Measurements from ENCODE around the gene CDYL. TPM values are rescaled to one million over a fixed set of nuclear protein-coding genes. Genes with fewer than 3 reads are reported as not detected.

The CDYL gene
- total RNA-seq, 1 experiment from 2014 or later: 50.3 TPM

GRCh38 chr6:4762294-4762693, 13.9 kb upstream of the CDYL start:
- in situ Hi-C loops (cut with HindIII; ENCODE audit: low pct_unique_long_range_greater_than_20kb, low sequenced_read_pairs): no loop called here
- DNase-seq (ENCODE audit: low read depth, low spot score): no peak

DNA sequence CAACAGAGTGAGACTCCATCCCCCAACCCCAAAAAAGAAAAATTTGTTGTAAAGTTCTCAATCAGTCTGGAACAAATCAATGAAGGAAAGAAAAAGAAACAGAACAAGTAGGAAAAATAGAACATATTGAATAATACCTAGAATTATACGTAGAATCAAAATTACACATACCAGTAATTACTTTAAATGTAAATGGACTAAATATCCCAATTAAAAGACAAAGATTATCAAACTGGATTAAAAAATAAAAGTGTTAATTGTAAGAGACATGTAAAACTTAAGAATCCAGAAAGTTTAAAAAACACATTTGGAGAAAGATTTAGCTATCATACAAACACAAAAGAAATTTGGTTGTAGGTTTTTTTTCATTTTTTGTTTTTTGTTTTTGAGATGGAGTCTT, 12.3 kb upstream of the CDYL start:
- no peak for DNase-seq (ENCODE audit: low read depth, low spot score)
- in situ Hi-C loops (cut with HindIII; ENCODE audit: low pct_unique_long_range_greater_than_20kb, low sequenced_read_pairs): no loop called here

DNA sequence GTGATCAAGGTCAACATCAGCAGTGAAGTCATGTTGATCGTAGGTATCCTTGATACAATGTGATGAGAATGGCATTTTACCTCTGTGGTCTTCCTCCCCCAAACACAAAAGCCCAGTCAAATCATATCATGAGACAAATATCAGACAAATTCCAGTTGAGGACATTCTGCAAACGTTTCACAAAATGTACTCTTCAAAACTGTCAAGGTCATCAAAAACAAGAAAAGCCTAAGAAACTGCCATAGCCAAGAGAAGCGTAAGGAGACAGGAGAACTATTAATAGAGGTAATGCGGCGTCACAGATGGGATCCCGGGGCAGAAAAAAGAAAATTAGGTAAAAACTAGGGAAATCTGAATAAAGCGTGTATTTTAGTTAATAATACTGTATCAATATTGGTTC, 7.4 kb upstream of the CDYL start:
- in situ Hi-C loops (cut with HindIII; ENCODE audit: low pct_unique_long_range_greater_than_20kb, low sequenced_read_pairs): no loop called here
- no peak for DNase-seq (ENCODE audit: low read depth, low spot score)

DNA sequence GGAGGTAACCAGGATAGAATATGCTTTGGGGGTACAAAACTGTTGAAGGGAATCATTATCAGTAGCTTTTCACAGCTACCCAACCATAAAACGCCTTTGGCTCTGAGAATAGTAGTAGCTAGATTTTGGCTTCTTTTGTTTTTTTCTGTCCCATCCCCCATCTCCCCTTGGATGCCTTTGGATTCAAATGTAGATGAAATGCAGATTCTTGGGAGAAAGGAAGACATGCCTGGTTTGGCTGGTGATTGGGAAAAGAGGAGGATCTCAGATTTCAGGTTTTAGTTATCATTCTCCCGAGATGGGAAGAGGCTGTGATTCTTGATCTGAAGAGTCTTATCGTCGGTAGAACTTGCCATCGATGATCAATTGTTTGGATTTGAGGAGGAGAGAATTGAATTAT, 3.5 kb upstream of the CDYL start:
- DNase-seq (ENCODE audit: low read depth, low spot score): no peak
- in situ Hi-C loops (cut with HindIII; ENCODE audit: low pct_unique_long_range_greater_than_20kb, low sequenced_read_pairs): no loop called here

GRCh38 chr6:4773181-4773580, 3.0 kb upstream of the CDYL start:
- in situ Hi-C loops (cut with HindIII; ENCODE audit: low pct_unique_long_range_greater_than_20kb, low sequenced_read_pairs): no loop called here
- DNase-seq (ENCODE audit: low read depth, low spot score): no peak

DNA sequence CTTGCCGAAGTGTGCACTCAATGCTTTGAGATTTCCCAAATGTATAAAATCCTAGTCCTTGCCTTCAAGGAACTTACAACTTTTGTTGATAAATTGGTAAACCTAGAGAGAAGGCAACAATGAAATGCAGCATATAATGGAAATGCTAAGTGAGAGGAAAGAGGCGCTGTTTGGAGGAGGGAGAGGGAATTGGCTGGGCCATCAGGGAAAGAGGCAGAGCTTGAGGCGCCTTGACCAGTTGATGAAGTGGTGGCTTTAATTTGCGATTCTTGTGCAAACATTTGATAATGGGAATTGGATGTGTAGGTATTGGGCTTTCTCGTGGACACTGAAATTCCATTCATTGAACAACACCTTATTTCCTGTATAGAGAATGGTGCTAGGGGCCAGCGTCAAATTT, 1.9 kb upstream of the CDYL start:
- in situ Hi-C loops (cut with HindIII; ENCODE audit: low pct_unique_long_range_greater_than_20kb, low sequenced_read_pairs): no loop called here
- no peak for DNase-seq (ENCODE audit: low read depth, low spot score)

DNA sequence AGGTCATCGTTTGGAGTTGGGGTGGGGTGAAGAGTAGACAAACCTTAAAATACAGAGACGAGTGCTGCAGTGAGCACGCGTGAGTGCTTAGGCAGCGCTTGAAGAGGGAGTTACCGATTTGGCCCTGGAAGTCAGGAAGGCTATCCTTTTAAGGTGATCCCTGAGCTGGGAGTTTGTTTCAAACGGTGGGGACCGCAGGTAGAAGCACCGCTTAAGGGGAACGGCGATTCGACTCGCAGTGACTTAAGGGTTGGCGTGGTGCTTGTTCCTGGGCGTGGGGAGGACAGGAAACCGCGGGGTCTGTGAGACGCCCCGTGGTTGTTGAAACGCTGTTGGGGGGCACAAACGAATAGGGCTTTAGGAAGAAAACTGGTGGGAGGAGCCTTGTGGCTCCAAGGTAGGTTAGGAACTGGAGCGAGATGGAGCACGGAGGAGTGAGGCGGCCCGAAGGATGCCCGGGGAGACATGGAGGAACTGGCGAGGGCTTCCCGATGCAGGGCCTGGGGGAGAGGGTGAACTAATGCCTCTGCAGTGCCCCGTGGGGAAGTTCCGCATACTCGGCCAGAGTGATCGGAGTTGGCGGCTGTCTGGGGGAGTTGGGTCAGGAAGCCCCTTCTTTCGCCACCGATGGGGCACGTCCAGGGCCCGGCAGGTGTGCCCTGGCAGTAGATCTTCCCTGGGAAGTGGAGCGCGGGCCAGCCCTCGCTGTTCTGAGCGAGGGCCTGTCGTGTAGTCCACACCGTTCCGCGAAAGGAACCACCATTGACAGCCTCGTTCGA, 1.3 kb upstream of the CDYL start:
- DNase-seq (ENCODE audit: low read depth, low spot score): no peak

GRCh38 chr6:4775494-4776130, 592 bp upstream of the CDYL start:
- in situ Hi-C loops (cut with HindIII; ENCODE audit: low pct_unique_long_range_greater_than_20kb, low sequenced_read_pairs): no loop called here
- peak; percentile 35 for DNase-seq (ENCODE audit: low read depth, low spot score)

More for the DNA sequence above, 1.3 kb upstream of the CDYL start:
- in situ Hi-C loops (cut with HindIII; ENCODE audit: low pct_unique_long_range_greater_than_20kb, low sequenced_read_pairs): no loop called here

DNA sequence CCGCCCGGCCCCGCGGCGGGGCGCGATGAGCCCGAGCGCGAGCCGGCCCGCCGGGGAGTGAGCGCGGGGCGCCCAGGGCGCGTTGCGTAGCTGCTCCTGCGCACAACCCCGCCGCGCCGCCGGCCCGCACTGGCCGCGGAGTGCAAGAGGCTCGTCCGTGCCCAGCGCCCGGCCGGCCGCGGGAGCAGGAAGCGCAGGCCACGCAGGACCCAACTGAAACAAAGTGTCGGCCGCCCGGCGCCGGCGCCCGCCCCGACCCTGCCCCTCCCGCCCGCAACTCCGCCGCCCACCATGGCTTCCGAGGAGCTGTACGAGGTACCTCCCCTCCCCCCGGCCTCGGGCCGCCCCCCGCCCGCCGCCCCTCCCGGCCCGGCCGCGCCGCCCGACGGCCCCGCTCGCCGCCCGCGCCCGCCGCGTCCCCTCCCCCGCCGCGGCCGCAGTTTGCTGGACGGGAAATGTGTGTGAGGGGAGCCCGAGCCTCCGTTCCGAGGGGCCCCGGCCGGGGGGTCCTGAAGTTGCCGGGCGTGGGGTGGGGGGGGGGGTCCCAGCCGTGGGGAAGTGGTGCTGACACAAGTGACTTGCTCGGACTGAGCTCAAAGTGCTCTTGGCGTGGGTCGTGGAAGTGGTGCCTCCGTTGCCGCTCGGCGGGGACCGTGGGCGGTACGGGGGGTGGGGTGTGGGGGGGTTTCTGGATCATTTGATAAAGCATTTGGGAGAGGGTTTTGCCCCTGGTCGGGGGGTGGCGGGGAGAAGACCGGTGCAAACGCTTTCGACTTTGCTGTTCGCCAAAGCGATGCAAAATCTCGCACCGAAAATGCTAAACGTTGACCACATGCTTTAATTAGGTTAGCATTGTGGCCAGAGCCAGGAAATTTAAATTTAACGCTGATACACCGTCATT, 539 bp downstream of the CDYL start:
- in situ Hi-C loops (cut with HindIII; ENCODE audit: low pct_unique_long_range_greater_than_20kb, low sequenced_read_pairs): no loop called here
- DNase-seq (ENCODE audit: low read depth, low spot score): peak; percentile 39

DNA sequence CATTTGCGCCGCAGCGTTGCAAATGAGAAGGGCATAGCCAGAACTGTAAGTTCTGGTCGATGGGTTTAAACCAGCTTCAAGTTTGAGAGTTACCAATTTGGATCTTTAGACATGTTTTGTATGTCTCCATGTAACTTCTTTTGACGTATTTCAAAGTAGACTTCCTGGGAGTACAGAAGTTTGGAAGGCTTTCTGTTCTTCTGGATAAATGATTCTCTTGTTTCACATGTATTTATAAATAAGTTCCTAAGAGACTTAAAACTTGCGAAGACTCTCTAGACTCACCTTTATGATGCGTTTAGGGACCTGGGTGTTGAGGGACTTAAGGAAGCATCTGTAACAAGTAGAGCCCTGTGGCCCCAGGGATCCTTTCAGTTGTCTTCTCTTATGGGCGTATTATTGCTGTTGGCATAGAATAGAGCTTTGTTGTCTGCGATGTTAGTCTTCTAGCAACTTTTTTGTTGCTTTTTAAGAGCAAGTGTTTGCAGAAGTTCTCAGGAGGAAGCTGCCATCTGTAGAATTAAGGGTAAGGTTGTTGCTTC, 1.3 kb downstream of the CDYL start:
- DNase-seq (ENCODE audit: low read depth, low spot score): no peak
- in situ Hi-C loops (cut with HindIII; ENCODE audit: low pct_unique_long_range_greater_than_20kb, low sequenced_read_pairs): no loop called here

DNA sequence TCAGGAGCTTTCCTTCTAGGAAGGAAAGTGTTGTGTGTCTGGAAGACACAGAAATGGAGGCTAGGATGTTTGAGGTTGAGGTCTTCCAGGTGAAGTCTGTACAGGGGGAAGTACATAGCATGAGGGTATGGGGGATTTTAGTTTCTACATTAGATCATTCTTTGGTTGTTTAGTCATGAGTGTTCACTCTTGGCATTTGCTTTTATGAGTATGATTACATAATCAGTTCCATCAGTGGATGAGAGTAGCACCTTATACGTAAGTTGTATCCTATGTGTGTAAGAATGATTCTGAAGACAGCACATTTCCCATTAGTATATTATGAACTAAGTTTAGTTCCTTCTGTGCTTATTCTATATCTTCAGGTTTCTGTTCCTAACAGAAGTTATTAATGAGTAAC, 1.9 kb downstream of the CDYL start:
- no peak for DNase-seq (ENCODE audit: low read depth, low spot score)
- in situ Hi-C loops (cut with HindIII; ENCODE audit: low pct_unique_long_range_greater_than_20kb, low sequenced_read_pairs): no loop called here

DNA sequence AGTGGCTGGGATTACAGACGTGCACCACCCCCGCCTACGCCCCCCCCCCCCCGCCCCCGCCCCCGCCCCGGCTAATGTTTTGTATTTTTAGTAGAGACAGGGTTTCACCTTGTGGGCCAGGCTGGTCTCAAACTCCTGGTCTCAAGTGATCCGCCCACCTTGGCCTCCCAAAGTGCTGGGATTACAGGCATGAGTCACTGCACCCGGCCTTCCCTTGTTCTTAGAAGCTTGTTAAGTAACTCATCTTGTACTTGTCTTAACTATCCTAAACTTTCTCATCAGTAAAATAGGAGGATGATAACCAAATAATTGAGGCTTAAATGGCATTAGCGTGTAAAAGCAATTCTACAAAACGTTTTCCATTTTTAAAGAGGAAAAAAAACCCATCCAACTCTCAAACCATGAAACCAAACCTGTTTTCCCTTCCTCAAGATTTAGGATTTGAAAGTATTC, 4.2 kb downstream of the CDYL start:
- in situ Hi-C loops (cut with HindIII; ENCODE audit: low pct_unique_long_range_greater_than_20kb, low sequenced_read_pairs): no loop called here
- no peak for DNase-seq (ENCODE audit: low read depth, low spot score)

- in situ Hi-C loops (cut with HindIII; ENCODE audit: low pct_unique_long_range_greater_than_20kb, low sequenced_read_pairs): no loop called here
- DNase-seq (ENCODE audit: low read depth, low spot score): no peak
Measured at GRCh38 chr6:4781426-4781825, 5.2 kb downstream of the CDYL start.

DNA sequence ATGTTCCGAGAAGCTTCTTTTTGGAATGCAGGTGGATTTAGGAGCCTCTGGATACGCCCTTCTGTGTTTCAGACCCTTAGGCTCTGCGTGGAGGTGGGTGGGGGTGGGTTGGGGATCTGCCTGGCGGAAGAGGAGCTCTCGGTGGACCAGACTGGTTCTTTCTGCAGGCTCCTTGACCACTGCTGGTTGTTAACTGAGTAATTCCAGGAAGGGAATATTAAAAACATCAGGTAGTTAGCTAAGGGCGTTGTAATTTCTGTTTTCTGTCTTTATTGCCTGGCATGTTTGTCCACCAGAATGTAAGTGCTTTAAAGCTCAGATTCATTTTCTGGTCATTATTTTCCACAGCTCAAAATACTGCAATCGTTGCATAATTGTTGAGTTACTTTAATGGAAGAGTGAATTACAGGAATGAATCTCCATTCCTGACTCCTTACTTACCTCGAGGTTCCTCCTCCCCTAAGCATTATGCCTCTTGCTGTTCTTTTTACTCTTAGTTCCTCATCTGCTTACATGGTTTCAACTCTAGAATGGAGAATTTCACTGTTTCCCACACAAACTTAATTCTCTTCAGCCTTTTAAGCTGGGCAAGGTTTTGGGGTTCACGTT, 5.9 kb downstream of the CDYL start:
- in situ Hi-C loops (cut with HindIII; ENCODE audit: low pct_unique_long_range_greater_than_20kb, low sequenced_read_pairs): no loop called here

GRCh38 chr6:4786996-4787395, 10.8 kb downstream of the CDYL start:
- in situ Hi-C loops (cut with HindIII; ENCODE audit: low pct_unique_long_range_greater_than_20kb, low sequenced_read_pairs): no loop called here
- no peak for DNase-seq (ENCODE audit: low read depth, low spot score)

More for the DNA sequence above, 5.9 kb downstream of the CDYL start:
- DNase-seq (ENCODE audit: low read depth, low spot score): no peak

- DNase-seq (ENCODE audit: low read depth, low spot score): no peak
- in situ Hi-C loops (cut with HindIII; ENCODE audit: low pct_unique_long_range_greater_than_20kb, low sequenced_read_pairs): no loop called here
Measured at GRCh38 chr6:4788482-4788881, 12.3 kb downstream of the CDYL start.

GRCh38 chr6:4788953-4789584, 12.9 kb downstream of the CDYL start:
- DNase-seq (ENCODE audit: low read depth, low spot score): no peak
- in situ Hi-C loops (cut with HindIII; ENCODE audit: low pct_unique_long_range_greater_than_20kb, low sequenced_read_pairs): no loop called here

All from SK-MEL-5 (cell line).